NCI-H446 treated with DMSO at 0.1 percent for 48 hours (cell line): ENCODE results near the gene NCL.
"Not testable (repeated sequence)": the region's sequence is repeated elsewhere in the genome, so short reads cannot be mapped to it uniquely, and the experiment has no call there.

Experiments used
- DNase-seq: peaks from one replicate; lab custom pipeline; 2025; lab: John Stamatoyannopoulos, UW

NCL gene

GRCh38 chr2:231430437-231430836 lies 33.8 kb downstream of the NCL start:
- DNase-seq = not testable (repeated sequence)

DNA sequence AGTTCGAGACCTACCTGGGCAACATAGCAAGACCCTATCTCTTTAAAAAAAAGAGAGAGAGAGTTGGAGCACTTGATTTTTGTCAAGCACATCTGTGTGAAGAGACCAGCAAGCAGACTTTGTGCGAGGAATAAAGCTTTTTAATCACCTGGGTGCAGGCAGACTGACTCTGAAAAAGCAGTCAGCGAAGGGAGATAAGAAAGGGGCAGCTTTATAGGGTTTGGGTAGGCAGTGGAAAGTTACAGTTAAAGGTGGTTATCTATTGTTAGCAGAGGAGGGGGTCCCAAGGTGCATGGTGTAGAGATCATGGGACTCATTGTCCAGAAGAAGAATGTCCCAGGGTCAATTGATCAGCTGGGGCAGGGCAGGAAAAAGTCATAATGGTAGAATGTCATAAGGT lies 34.4 kb downstream of the NCL start:
- no peak for DNase-seq

- DNase-seq = no peak
These were observed 35.1 kb downstream of the NCL start for GRCh38 chr2:231429152-231429551.

DNA sequence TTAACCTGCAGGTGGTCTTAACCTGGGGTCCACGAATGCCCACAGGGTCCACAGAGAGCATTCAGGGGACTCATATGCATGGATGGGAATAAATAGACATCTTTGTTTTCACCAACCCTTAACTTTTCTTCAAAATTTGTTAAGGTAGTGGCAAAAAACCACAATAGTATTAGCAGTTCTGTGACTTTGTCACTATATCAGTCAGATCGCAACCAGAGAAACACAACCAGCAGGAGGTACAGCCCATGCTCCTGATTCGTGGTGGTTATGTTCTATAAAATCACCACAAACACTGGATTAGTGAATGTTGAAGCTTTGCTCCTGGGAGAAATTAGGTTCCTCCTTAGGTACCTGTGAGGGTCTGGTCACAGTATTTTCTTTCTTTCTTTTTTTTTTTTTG lies 37.2 kb downstream of the NCL start:
- no peak for DNase-seq

GRCh38 chr2:231425811-231426703 lies 38.2 kb downstream of the NCL start:
- DNase-seq = no peak

DNA sequence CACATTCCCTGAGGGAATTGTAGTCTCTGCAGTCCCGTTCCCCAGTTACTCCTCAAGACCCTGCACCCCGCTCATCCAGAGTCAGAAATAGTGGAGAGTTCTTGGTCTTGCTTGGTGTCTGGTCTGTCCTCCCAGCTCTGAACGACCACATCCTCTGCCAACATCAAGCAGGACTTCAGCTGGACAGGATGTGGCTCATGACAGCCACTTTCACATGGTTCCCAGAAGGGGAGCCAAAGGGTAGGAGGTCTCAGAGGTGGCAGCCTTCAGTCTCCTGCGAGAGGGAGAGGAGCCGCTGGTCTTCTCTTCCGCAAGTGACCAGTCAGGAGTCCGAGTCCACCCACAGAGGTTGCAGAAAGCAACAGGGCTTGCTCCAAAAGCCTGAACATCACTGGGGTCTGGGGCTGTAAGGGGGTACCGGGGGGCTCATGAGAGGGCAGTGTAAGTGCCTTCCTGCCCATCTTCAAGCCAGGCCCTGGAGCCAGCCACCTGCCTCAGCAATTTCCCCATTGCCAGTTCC lies 38.9 kb downstream of the NCL start:
- DNase-seq = no peak

DNA sequence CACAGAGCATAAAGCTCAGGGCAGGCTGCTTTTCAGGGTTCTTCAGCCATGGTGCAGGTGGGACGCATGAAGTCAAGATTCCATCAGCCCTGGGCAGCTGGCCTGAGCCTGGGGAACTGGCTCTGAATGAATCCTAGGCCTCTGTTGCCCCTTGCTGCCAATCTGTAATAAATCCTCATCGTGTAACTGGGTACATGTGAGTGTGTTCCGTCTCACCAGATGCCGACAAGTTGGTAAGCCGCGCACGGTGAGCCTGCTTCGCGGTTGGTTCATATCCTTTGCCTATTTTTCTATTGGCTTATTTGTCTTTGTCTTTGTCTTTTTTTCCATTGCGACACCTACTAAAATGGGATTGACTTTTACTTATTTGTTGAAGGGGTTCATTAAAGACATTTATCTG lies 41.1 kb downstream of the NCL start:
- no peak for DNase-seq

DNA sequence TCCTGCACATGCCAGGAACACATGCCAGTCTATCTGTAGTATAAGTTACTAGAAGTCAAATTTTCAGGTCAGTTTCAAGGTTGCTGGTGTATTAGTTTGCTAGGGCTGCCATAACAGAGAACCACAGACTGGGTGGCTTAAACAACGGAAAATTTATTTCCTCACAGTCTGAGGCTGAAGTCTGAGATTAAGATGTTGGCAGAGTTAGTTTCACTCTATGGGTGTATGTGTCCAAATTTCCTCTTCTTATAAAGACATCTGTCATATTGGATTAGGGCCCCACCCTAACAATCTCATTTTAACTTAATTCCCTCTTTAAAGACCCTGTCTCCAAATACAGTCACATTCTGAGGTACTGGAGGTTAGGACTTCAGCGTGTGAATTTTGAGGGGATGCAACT lies 42.2 kb downstream of the NCL start:
- no peak for DNase-seq

DNA sequence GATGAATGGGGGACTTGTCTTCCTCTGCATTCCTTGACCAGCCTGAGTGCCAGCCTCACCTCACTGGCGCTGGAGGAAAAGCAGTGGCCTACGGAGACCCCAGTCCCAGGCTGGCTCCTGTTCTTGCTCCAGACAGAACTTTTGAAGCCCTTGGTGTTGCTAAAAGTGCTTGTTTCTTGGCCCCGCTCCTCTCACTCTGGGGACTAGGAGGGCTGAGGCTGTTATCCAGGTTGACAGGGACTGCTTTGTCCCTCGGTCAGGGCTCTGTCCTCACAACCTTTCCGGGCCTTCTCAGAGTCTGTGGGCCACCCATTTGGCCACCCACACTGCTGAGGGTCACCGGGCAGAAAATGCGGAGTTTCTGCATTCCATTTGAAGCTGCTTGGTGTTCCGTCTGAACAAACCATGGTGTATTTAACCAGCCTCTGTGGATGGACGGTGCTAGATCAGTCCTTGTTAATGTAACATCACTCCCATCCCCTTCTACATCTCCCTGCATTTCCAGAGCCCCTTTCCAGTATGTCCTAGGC lies 43.2 kb downstream of the NCL start:
- no peak for DNase-seq

DNA sequence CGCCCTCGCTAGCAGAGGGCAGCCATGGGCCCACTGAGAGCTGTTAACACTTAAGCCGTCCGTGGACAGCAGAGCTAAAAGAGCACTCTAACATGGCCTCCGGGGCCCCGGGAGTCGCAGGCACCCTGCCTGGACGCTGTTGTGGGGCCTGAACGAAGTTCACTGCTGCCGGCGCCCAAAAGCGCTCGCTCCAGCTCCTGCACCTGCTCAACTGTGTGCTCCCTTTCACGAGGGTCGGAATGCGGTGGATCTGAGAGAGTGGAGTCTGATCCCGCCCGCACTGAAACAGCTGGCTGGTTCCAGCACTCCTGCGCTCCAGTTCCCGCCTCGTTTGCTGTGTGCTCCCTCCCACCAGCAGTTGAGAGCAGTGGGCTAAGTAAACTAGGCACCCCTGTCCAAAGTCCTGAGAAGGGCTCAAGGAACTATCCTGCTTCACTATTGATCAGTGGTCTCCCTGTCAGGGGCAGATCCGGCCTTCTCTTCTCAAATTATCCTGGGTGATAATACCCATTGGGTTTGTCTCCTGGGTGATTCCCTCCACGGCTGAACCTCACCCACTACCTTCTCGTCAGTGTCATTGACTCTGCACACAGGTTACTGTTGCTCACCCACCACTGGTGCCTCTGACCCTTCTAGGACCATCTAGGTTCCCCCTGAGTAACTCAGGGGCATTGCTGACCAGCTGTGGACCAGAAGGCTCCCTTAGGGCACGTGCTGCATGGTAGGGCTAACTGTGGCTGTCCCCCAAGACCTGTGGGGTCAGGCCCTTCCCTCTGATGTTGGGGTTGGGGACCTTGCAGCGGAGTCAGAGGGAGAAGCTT lies 45.3 kb downstream of the NCL start:
- DNase-seq = no peak

- DNase-seq = no peak
These were observed 49.3 kb downstream of the NCL start for GRCh38 chr2:231415029-231415428.

- no peak for DNase-seq
These were observed 50.3 kb downstream of the NCL start for GRCh38 chr2:231413921-231414476.

DNA sequence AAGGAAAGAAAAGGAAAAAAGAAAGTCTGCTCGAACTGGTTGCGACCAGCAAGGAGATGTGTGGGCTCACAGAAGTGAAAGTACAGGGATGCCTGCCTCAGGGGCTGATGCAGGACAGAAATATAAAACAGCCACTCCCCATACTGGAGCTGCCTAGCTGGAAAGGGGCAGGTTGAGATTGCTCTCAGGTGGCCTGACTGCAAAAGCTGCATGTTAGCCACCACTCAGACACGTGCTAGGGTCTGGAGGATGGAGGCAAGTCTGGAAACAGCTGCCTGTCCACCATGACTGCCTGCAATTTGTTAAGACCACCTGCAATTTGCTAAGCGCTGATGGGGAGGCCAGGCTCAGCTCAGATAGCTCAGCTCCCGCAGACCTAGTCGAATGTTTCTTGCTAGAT lies 50.8 kb downstream of the NCL start:
- DNase-seq = no peak

DNA sequence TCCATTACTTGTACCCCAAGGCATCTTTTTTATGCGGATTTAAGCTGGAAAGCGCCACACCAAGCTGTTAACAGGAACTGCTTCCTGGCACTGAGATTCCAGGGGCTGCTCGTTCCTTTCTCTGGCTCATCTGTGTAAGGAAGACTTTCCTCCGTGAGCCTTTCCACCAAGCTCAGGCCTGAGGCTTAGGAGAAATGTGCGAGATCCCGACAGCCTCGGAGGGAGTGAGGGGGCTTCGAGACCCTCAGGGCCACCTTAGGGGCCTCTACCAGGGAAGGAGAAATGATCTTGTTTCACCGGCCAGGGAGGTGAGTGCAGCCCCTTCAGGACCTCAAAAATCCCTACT lies 51.7 kb downstream of the NCL start:
- no peak for DNase-seq

- DNase-seq = no peak
These were observed 52.3 kb downstream of the NCL start for GRCh38 chr2:231411831-231412617.

- DNase-seq = no peak
These were observed 53.0 kb downstream of the NCL start for GRCh38 chr2:231411237-231411636.

DNA sequence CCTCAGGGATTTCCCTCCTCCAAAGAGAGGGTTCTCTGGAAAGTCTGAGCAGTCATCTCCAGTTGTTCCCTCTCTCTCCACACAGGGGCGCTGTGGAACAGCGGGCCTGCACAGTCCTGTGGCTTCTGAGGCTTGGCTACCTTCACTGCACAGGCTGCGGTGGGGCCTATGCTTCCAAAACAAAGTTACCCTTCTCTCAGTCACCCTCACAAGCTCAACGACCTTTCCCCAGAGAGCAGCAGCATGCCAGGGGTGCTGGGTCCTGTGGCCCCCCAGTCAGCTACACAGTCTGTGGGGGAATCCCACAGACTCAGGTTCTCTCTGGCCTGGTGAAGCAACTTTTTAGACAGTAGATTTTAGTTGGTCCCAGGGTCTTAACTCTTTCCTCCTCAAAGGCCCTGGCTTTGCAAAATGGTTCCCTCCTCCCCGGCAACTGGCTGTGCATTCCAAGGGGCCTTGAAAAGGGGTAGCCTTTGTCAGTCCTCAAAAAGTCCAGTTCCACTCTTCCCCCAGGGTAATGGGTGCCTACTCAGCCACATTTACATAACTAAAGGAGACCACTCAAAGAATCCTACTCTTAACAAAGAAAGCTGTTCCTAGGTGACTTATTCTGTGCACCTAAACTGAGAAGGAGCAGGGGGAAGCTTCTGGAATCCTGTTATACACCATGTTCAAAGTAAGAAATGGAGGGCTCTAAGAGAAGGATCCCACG lies 53.8 kb downstream of the NCL start:
- DNase-seq = no peak

- no peak for DNase-seq
These were observed 54.5 kb downstream of the NCL start for GRCh38 chr2:231409776-231410175.

GRCh38 chr2:231408304-231408703 lies 56.0 kb downstream of the NCL start:
- not testable (repeated sequence) for DNase-seq

- DNase-seq = not testable (repeated sequence)
These were observed 56.6 kb downstream of the NCL start for GRCh38 chr2:231407686-231408085.
